Fibroblast of villous mesenchyme (primary cell): Measurements from ENCODE around the gene TFCP2L1. TPM values are rescaled to one million over a fixed set of nuclear protein-coding genes. Genes with fewer than 3 reads are reported as not detected.

Experiments used
- DNase-seq: peaks from one replicate; pipeline ENCODE4 v3.0.0-alpha.2; 2010; ENCODE audit warnings: low read depth
- H3K4me3 ChIP-seq: 2 replicates; pipeline ENCODE4 v1.5.1; 2011; ENCODE audit warnings: low read depth, mild to moderate bottlenecking, low read length
- CTCF ChIP-seq: IDR thresholded peaks from 2 replicates; pipeline ENCODE4 v1.5.1; 2012; ENCODE audit warnings: low read depth, mild to moderate bottlenecking, low read length; ENCODE audit not compliant: insufficient read depth
- total RNA-seq: library from RNA; depleted of rRNA; stranded (reverse); fragments of >200 nt; gene quantifications from 2 replicates; pipeline ENCODE4 v1.2.3, GENCODE V29; 2012

Gene TFCP2L1
- total RNA-seq, 1 donor = not detected

- H3K4me3 ChIP-seq = no peak overlapping the region
- no peak for TF ChIP-seq CTCF
- no peak for DNase-seq
These were observed 91.8 kb downstream of the TFCP2L1 start for GRCh38 chr2:121193185-121193584.

GRCh38 chr2:121192576-121192975, 92.4 kb downstream of the TFCP2L1 start:
- H3K4me3 ChIP-seq = no peak overlapping the region
- DNase-seq = no peak
- TF ChIP-seq CTCF = no peak

GRCh38 chr2:121191191-121192170, 93.5 kb downstream of the TFCP2L1 start:
- TF ChIP-seq CTCF = no peak
- H3K4me3 ChIP-seq = no peak overlapping the region
- DNase-seq = no peak

GRCh38 chr2:121189661-121190381, 95.2 kb downstream of the TFCP2L1 start:
- no peak for TF ChIP-seq CTCF
- no peak for DNase-seq
- no peak overlapping the region for H3K4me3 ChIP-seq

- no peak for TF ChIP-seq CTCF
These were observed 96.0 kb downstream of the TFCP2L1 start for GRCh38 chr2:121189011-121189410.

GRCh38 chr2:121187982-121188411, 97.0 kb downstream of the TFCP2L1 start:
- no peak overlapping the region for H3K4me3 ChIP-seq
- DNase-seq = no peak
- TF ChIP-seq CTCF = no peak

More at GRCh38 chr2:121189011-121189410, 96.0 kb downstream of the TFCP2L1 start:
- no peak overlapping the region for H3K4me3 ChIP-seq
- no peak for DNase-seq
